OCI-LY7 (cell line): ENCODE results near the gene DGKD. TPM values are rescaled to one million over a fixed set of nuclear protein-coding genes. Genes with fewer than 3 reads are reported as not detected.
A peak's percentile ranks its signal among the peaks of the same experiment; 100 is the strongest.

Experiments used
- BruUV-seq: library from RNA; stranded (reverse); fragments of 400-500 nt; replicated peaks from 2 replicates; lab custom pipeline; 2021; lab: Mats Ljungman, UMichigan
- CTCF ChIA-PET: fragments of 300-600 bp; sonication (Branson Sonifier 250); formaldehyde crosslinking; loops from one replicate; lab custom pipeline; 2022; ENCODE audit warnings: antibody characterized with exemption; ENCODE audit not compliant: unreplicated experiment; lab: Charles Lee
- POLR2A ChIA-PET: fragments of 300-600 bp; sonication (Branson Sonifier 250); formaldehyde crosslinking; loops from one replicate; lab custom pipeline; 2022; ENCODE audit warnings: antibody characterized with exemption; lab: Charles Lee
- DNase-seq: peaks from one replicate; pipeline ENCODE4 v3.0.0-alpha.2; 2015; ENCODE audit warnings: low spot score
- H2AFZ ChIP-seq: fragments of 200-600 bp; sonication (generic), shearing (Covaris generic); 2 replicates; pipeline ENCODE4 v1.6.1; 2014; ENCODE audit warnings: mild to moderate bottlenecking, antibody characterized with exemption, low read length, moderate library complexity
- H3K27ac ChIP-seq: fragments of 200-600 bp; sonication (generic); 2 replicates; pipeline ENCODE4 v1.5.1; 2014; ENCODE audit warnings: mixed run types, low read depth, mild to moderate bottlenecking, moderate library complexity, low read length, inconsistent platforms; ENCODE audit not compliant: poor library complexity, severe bottlenecking
- H3K36me3 ChIP-seq: fragments of 200-600 bp; sonication (generic); 2 replicates; pipeline ENCODE4 v1.6.1; 2014; ENCODE audit warnings: mild to moderate bottlenecking, antibody characterized with exemption, low read length, moderate library complexity, mixed read lengths; ENCODE audit not compliant: insufficient read depth
- H3K4me1 ChIP-seq: fragments of 200-600 bp; sonication (generic); 2 replicates; pipeline ENCODE4 v1.5.1; 2014; ENCODE audit warnings: mild to moderate bottlenecking, low read length; ENCODE audit not compliant: insufficient read depth, poor library complexity, severe bottlenecking
- H3K4me2 ChIP-seq: fragments of 200-600 bp; sonication (generic); 2 replicates; pipeline ENCODE4 v1.6.1; 2014; ENCODE audit warnings: mild to moderate bottlenecking, low read length
- H3K4me3 ChIP-seq: fragments of 200-600 bp; sonication (generic); 2 replicates; pipeline ENCODE4 v1.5.1; 2014; ENCODE audit warnings: mild to moderate bottlenecking, low read depth, low read length; ENCODE audit not compliant: poor library complexity, severe bottlenecking
- H3K79me2 ChIP-seq: fragments of 200-600 bp; sonication (generic); 2 replicates; pipeline ENCODE4 v1.6.1; 2016; ENCODE audit warnings: low read depth, mild to moderate bottlenecking, low read length, moderate library complexity, mixed read lengths; ENCODE audit not compliant: insufficient read depth
- H3K9me2 ChIP-seq: fragments of 200-600 bp; sonication (generic); 2 replicates; pipeline ENCODE4 v1.6.1; 2016; ENCODE audit warnings: mild to moderate bottlenecking, low read length, mixed read lengths; ENCODE audit not compliant: insufficient read depth
- H3K9me3 ChIP-seq: fragments of 200-600 bp; sonication (generic); 2 replicates; pipeline ENCODE4 v1.6.1; 2014; ENCODE audit warnings: mild to moderate bottlenecking, mixed run types, low read length, mixed read lengths
- H4K20me1 ChIP-seq: fragments of 200-600 bp; sonication (generic); 2 replicates; pipeline ENCODE4 v1.6.1; 2014; ENCODE audit warnings: mild to moderate bottlenecking, antibody characterized with exemption, low read length, moderate library complexity, mixed read lengths; ENCODE audit not compliant: insufficient read depth
- CTCF ChIP-seq: fragments of 200-600 bp; sonication (generic); conservative IDR thresholded peaks from 2 replicates; pipeline ENCODE4 v1.5.1; 2014; ENCODE audit warnings: mild to moderate bottlenecking, antibody characterized with exemption, low read length, moderate library complexity, mixed read lengths
- EZH2phosphoT487 ChIP-seq: fragments of 200-600 bp; sonication (generic); IDR thresholded peaks from 2 replicates; pipeline ENCODE4 v1.6.1; 2018; ENCODE audit warnings: low read depth, borderline replicate concordance, mild to moderate bottlenecking, mixed run types, antibody characterized with exemption, low read length, moderate library complexity, mixed read lengths
- intact Hi-C: fragments of 100-400 bp; cut with micrococcal nuclease; formaldehyde crosslinking; loops from one replicate; pipeline ENCODE4 v1.10.0; 2022; ENCODE audit not compliant: unreplicated experiment
- total RNA-seq, 2 experiments: library from RNA; depleted of rRNA in 1 of 2; stranded (reverse); fragments of >200 nt in 1 of 2; shearing (Covaris generic) in 1 of 2; gene quantifications; 2 replicates each; pipeline ENCODE4 v1.2.3, GENCODE V29; 2014 to 2022

DGKD gene
- total RNA-seq, 2 experiments from 2014 or later: 62.9 to 271 TPM

DNA sequence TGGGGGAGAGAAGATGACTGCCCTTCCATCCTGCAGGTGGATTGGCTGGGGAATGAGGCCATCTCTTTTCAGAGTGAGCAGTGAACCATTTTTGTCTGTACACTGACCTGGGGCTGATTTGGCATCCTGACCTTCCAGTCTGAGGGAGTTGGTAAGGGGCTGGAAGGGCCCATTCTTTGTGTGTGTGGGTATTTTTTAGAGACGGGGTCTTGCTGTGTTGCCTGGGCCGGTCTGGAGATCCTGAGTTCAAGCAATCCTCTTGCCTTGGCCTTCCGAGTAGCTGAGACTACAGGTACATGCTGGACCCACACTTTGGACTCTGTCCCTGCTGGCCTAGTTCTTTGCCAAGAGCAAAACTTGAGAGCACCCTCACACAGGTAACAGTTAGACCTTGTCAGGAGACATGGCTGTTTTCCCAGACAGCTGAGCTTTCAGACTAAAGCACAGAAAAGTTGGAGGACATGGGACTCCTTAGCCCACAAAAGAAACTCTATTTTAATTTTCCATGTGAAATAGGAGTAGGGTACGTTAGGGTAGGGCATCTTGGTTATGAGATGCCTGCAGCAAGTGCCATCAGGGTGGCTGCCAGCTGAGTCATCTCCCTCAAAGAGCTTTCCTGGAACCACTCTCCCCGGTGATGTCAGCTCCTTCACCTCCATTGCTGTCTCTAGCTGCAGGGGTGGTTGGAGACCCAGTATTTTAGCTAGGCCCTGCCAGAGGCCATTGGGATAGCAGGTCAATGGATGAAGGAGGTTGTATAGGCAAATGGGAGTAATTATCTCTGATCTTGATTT, 60.7 kb downstream of the DGKD start:
- Histone ChIP-seq H3K27ac (no peak overlapping the region), H2AFZ (no peak overlapping the region), H3K79me2 (peaks cover 25% of the 10 kb centered on the region), H3K4me1 (peaks cover 42% of the 10 kb centered on the region), H3K4me2 (no peak overlapping the region), H3K36me3 (peaks cover 43% of the 10 kb centered on the region), H3K9me3 (peaks cover 25% of the 10 kb centered on the region; the same call in 1 of the 2 replicates), H4K20me1 (0 out of 2 replicates have a peak, but pooled peaks cover 6% of the 10 kb centered on the region), H3K9me2 (no peaks in the 10 kb centered on the region), H3K4me3 (no peak overlapping the region)
- DNase-seq: no peak
- no TSS peak for BruUV-seq
- ChIA-PET POLR2A (no interaction called here), CTCF (no interaction called here)
- TF ChIP-seq CTCF: no peak
- no peak for TF ChIP-seq EZH2phosphoT487
- intact Hi-C loops: no loop called here

GRCh38 chr2:233416199-233416598, 61.9 kb downstream of the DGKD start:
- peaks cover 31% of the 10 kb centered on the region for H3K36me3 ChIP-seq
- intact Hi-C loops: no loop called here
- H3K4me2 ChIP-seq: no peak overlapping the region
- H3K79me2 ChIP-seq: peaks cover 37% of the 10 kb centered on the region
- no peaks in the 10 kb centered on the region for H3K9me2 ChIP-seq
- peaks cover 54% of the 10 kb centered on the region for H3K4me1 ChIP-seq
- no TSS peak for BruUV-seq
- peak overlapping the region; percentile 13 for H3K27ac ChIP-seq
- ChIA-PET CTCF (no interaction called here), POLR2A (interaction anchor here (1.8 kb wide), 1 partner anchor 11 kb away, joined by 4 read pairs; no protein-coding TSS in a partner anchor)
- H3K4me3 ChIP-seq: no peak overlapping the region
- H3K9me3 ChIP-seq: peaks cover 14% of the 10 kb centered on the region; the same call in 1 of the 2 replicates
- H2AFZ ChIP-seq: no peak overlapping the region
- DNase-seq: no peak
- 0 out of 2 replicates have a peak, but pooled peaks cover 6% of the 10 kb centered on the region for H4K20me1 ChIP-seq
- TF ChIP-seq CTCF (no peak), EZH2phosphoT487 (no peak)

GRCh38 chr2:233416706-233417105, 62.4 kb downstream of the DGKD start:
- no peak for DNase-seq
- ChIA-PET CTCF (no interaction called here), POLR2A (interaction anchor here (0.6 to 1.8 kb wide), 2 partner anchors 11 to 15 kb away, joined by 4 to 5 read pairs; no protein-coding TSS in a partner anchor)
- Histone ChIP-seq H3K9me3 (peaks cover 9% of the 10 kb centered on the region; the same call in 1 of the 2 replicates), H3K36me3 (peaks cover 25% of the 10 kb centered on the region), H3K4me2 (0 out of 2 replicates have a peak overlapping the region, but pooled peaks have one; percentile 75), H4K20me1 (0 out of 2 replicates have a peak, but pooled peaks cover 6% of the 10 kb centered on the region), H3K27ac (no peak overlapping the region), H3K9me2 (no peaks in the 10 kb centered on the region), H3K4me1 (peaks cover 59% of the 10 kb centered on the region), H2AFZ (no peak overlapping the region), H3K4me3 (no peak overlapping the region), H3K79me2 (peaks cover 42% of the 10 kb centered on the region)
- no TSS peak for BruUV-seq
- intact Hi-C loops: no loop called here
- TF ChIP-seq CTCF: no peak
- no peak for TF ChIP-seq EZH2phosphoT487
